HEK293 (cell line): ENCODE data around the gene BAIAP2.

ENCODE experiments used
- ATF2 ChIP-seq: fragments of 450-650 bp; formaldehyde crosslinking; IDR thresholded peaks from 2 replicates; pipeline ENCODE4 v1.5.1; 2016; ENCODE audit warnings: missing biosample characterization, missing genetic modification characterization, low read depth
- BCL11B ChIP-seq: fragments of 450-650 bp; formaldehyde crosslinking; IDR thresholded peaks from 2 replicates; pipeline ENCODE4 v1.5.1; 2016; ENCODE audit warnings: low read depth, missing biosample characterization, missing genetic modification characterization
- BCL6B ChIP-seq: fragments of 450-650 bp; formaldehyde crosslinking; IDR thresholded peaks from 2 replicates; pipeline ENCODE4 v1.5.1; 2017; ENCODE audit warnings: missing biosample characterization, missing genetic modification characterization
- PATZ1 ChIP-seq: fragments of 450-650 bp; formaldehyde crosslinking; IDR thresholded peaks from 2 replicates; pipeline ENCODE4 v1.5.1; 2016; ENCODE audit warnings: missing biosample characterization, missing genetic modification characterization
- PBX3 ChIP-seq: sonication (generic); formaldehyde crosslinking; IDR thresholded peaks from 2 replicates; pipeline ENCODE4 v1.8.1; 2022; ENCODE audit warnings: mild to moderate bottlenecking, moderate library complexity, missing genetic modification reagents
- PRDM10 ChIP-seq: fragments of 450-650 bp; formaldehyde crosslinking; IDR thresholded peaks from 2 replicates; pipeline ENCODE4 v1.5.1; 2016; ENCODE audit warnings: missing biosample characterization, missing genetic modification characterization
- SCRT1 ChIP-seq: fragments of 450-650 bp; formaldehyde crosslinking; IDR thresholded peaks from 2 replicates; pipeline ENCODE4 v1.5.1; 2016; ENCODE audit warnings: missing biosample characterization, missing genetic modification characterization, borderline replicate concordance
- YY2 ChIP-seq: fragments of 450-650 bp; formaldehyde crosslinking; IDR thresholded peaks from 2 replicates; pipeline ENCODE4 v1.5.1; 2016; ENCODE audit warnings: missing biosample characterization, missing genetic modification characterization
- ZBTB8A ChIP-seq: fragments of 450-650 bp; formaldehyde crosslinking; IDR thresholded peaks from 2 replicates; pipeline ENCODE4 v1.5.1; 2016; ENCODE audit warnings: missing biosample characterization, missing genetic modification characterization
- ZFP37 ChIP-seq: fragments of 450-650 bp; formaldehyde crosslinking; IDR thresholded peaks from 2 replicates; pipeline ENCODE4 v1.5.1; 2016; ENCODE audit warnings: missing biosample characterization, missing genetic modification characterization
- ZNF114 ChIP-seq: fragments of 450-650 bp; formaldehyde crosslinking; IDR thresholded peaks from 2 replicates; pipeline ENCODE4 v1.5.0; 2017; ENCODE audit warnings: missing biosample characterization, missing genetic modification characterization
- ZNF133 ChIP-seq: fragments of 450-650 bp; formaldehyde crosslinking; IDR thresholded peaks from 2 replicates; pipeline ENCODE4 v1.5.1; 2016; ENCODE audit warnings: missing biosample characterization, missing genetic modification characterization
- ZNF146 ChIP-seq: fragments of 450-650 bp; formaldehyde crosslinking; IDR thresholded peaks from 2 replicates; pipeline ENCODE4 v1.5.1; 2016; ENCODE audit warnings: missing biosample characterization, missing genetic modification characterization
- ZNF175 ChIP-seq: fragments of 450-650 bp; formaldehyde crosslinking; IDR thresholded peaks from 2 replicates; pipeline ENCODE4 v1.5.1; 2016; ENCODE audit warnings: missing biosample characterization, missing genetic modification characterization
- ZNF214 ChIP-seq: fragments of 450-650 bp; formaldehyde crosslinking; IDR thresholded peaks from 2 replicates; pipeline ENCODE4 v1.5.1; 2017; ENCODE audit warnings: missing biosample characterization, mild to moderate bottlenecking, missing genetic modification characterization, borderline replicate concordance
- ZNF366 ChIP-seq: fragments of 450-650 bp; formaldehyde crosslinking; conservative IDR thresholded peaks from 2 replicates; pipeline ENCODE4 v1.5.1; 2016; ENCODE audit warnings: missing biosample characterization, missing genetic modification characterization
- ZNF391 ChIP-seq: fragments of 450-650 bp; formaldehyde crosslinking; IDR thresholded peaks from 2 replicates; pipeline ENCODE4 v1.5.1; 2016; ENCODE audit warnings: low read depth, missing biosample characterization, missing genetic modification characterization, borderline replicate concordance
- ZNF416 ChIP-seq: fragments of 450-650 bp; formaldehyde crosslinking; IDR thresholded peaks from 2 replicates; pipeline ENCODE4 v1.5.1; 2016; ENCODE audit warnings: missing biosample characterization, missing genetic modification characterization
- ZNF513 ChIP-seq: fragments of 450-650 bp; IDR thresholded peaks from 2 replicates; pipeline ENCODE4 v1.5.1; 2018; ENCODE audit warnings: missing biosample characterization, missing genetic modification characterization
- ZNF558 ChIP-seq: fragments of 450-650 bp; formaldehyde crosslinking; IDR thresholded peaks from 2 replicates; pipeline ENCODE4 v1.5.1; 2016; ENCODE audit warnings: missing biosample characterization, missing genetic modification characterization
- ZNF621 ChIP-seq: fragments of 450-650 bp; formaldehyde crosslinking; IDR thresholded peaks from 2 replicates; pipeline ENCODE4 v1.5.1; 2017; ENCODE audit warnings: missing biosample characterization, missing genetic modification characterization
- ZNF704 ChIP-seq: fragments of 450-650 bp; formaldehyde crosslinking; IDR thresholded peaks from 2 replicates; pipeline ENCODE4 v1.5.1; 2016; ENCODE audit warnings: missing biosample characterization, missing genetic modification characterization
- ZNF792 ChIP-seq: fragments of 450-650 bp; formaldehyde crosslinking; IDR thresholded peaks from 2 replicates; pipeline ENCODE4 v1.5.1; 2016; ENCODE audit warnings: missing biosample characterization, missing genetic modification characterization

BAIAP2 gene

GRCh38 chr17:81094509-81095382 lies 59.8 kb downstream of the BAIAP2 start (continued):
- TF ChIP-seq YY2 (tag by site-specific recombination) (no peak), ZBTB8A (tag by site-specific recombination) (no peak; the same call in 1 of the 2 replicates), ZNF792 (tag by site-specific recombination) (no peak), ZNF513 (no peak), ZNF366 (tag by site-specific recombination) (peak; percentile 97), ZNF146 (no peak), BCL11B (tag by site-specific recombination) (peak; percentile 49; the same call in 1 of the 2 replicates), ATF2 (tag by site-specific recombination) (peak; percentile 69; the same call in 1 of the 2 replicates), SCRT1 (tag by site-specific recombination) (no peak), ZNF704 (tag by site-specific recombination) (no peak), ZNF214 (tag by site-specific recombination) (no peak), ZNF391 (tag by site-specific recombination) (no peak), ZNF416 (tag by site-specific recombination) (no peak), ZFP37 (no peak), PRDM10 (tag by site-specific recombination) (peak; percentile 47), ZNF621 (no peak), ZNF133 (tag by site-specific recombination) (no peak), ZNF175 (tag by site-specific recombination) (no peak), ZNF114 (tag by site-specific recombination) (no peak), BCL6B (tag by site-specific recombination) (no peak), PBX3 (CRISPR knock-in tag) (no peak), PATZ1 (tag by site-specific recombination) (peak; percentile 88), ZNF558 (no peak)
